Neural cell (in vitro differentiated cells): Measurements from ENCODE around the gene MLX.

Source experiments
- CTCF ChIP-seq: fragments of 450-650 bp; IDR thresholded peaks from 2 replicates; pipeline ENCODE4 v1.5.1; 2014; ENCODE audit warnings: antibody characterized with exemption, mild to moderate bottlenecking, moderate library complexity; ENCODE audit not compliant: poor library complexity, severe bottlenecking
- EP300 ChIP-seq: fragments of 450-650 bp; conservative IDR thresholded peaks from 2 replicates; pipeline ENCODE4 v1.6.1; 2014; ENCODE audit warnings: antibody characterized with exemption, mild to moderate bottlenecking, moderate library complexity; ENCODE audit not compliant: poor library complexity, severe bottlenecking
- EZH2 ChIP-seq: fragments of 200-600, 300-800 bp; shearing (Covaris generic), sonication (generic); IDR thresholded peaks from 2 replicates; pipeline ENCODE4 v1.6.1; 2014; ENCODE audit warnings: antibody characterized with exemption, low read length, borderline replicate concordance, mild to moderate bottlenecking; ENCODE audit not compliant: insufficient read depth, poor library complexity, severe bottlenecking
- REST ChIP-seq: IDR thresholded peaks from 2 replicates; pipeline ENCODE4 v1.6.1; 2012; ENCODE audit warnings: borderline replicate concordance
- SMC3 ChIP-seq: fragments of 450-650 bp; conservative IDR thresholded peaks from 2 replicates; pipeline ENCODE4 v1.6.1; 2014; ENCODE audit warnings: antibody characterized with exemption, mild to moderate bottlenecking, moderate library complexity; ENCODE audit not compliant: poor library complexity
- TAF1 ChIP-seq: IDR thresholded peaks from 2 replicates; pipeline ENCODE4 v1.6.1; 2012; ENCODE audit warnings: low read depth

GRCh38 chr17:42536372-42537155 is 30.3 kb upstream of the MLX start:
- peak; percentile 47 for TF ChIP-seq CTCF
- no peak for TF ChIP-seq EP300
- TF ChIP-seq SMC3 = no peak
- TF ChIP-seq REST = no peak
- no peak for TF ChIP-seq EZH2
- TF ChIP-seq TAF1 = no peak
